Dermis blood vessel endothelial cell (primary cell): ENCODE measurements around the gene INF2. TPM values are rescaled to one million over a fixed set of nuclear protein-coding genes. Genes with fewer than 3 reads are reported as not detected.
A peak's percentile ranks its signal among the peaks of the same experiment; 100 is the strongest.
"Not testable (repeated sequence)": the region's sequence is repeated elsewhere in the genome, so short reads cannot be mapped to it uniquely, and the experiment has no call there.

Source experiments
- DNase-seq: peaks from one replicate; pipeline ENCODE4 v3.0.0; 2010
- total RNA-seq: library from RNA; depleted of rRNA; stranded (reverse); fragments of >200 nt; gene quantifications from 2 replicates; pipeline ENCODE4 v1.2.3, GENCODE V29; 2014

INF2 gene
- total RNA-seq, 1 donor from 2014 or later = 53.6 TPM

- DNase-seq = peak; percentile 28
These were observed 35.1 kb downstream of the INF2 start for GRCh38 chr14:104724407-104724980.

- peak; percentile 44 for DNase-seq
These were observed 35.8 kb downstream of the INF2 start for GRCh38 chr14:104724981-104725771.

- no peak for DNase-seq
These were observed 36.5 kb downstream of the INF2 start for GRCh38 chr14:104725772-104726548.

DNA sequence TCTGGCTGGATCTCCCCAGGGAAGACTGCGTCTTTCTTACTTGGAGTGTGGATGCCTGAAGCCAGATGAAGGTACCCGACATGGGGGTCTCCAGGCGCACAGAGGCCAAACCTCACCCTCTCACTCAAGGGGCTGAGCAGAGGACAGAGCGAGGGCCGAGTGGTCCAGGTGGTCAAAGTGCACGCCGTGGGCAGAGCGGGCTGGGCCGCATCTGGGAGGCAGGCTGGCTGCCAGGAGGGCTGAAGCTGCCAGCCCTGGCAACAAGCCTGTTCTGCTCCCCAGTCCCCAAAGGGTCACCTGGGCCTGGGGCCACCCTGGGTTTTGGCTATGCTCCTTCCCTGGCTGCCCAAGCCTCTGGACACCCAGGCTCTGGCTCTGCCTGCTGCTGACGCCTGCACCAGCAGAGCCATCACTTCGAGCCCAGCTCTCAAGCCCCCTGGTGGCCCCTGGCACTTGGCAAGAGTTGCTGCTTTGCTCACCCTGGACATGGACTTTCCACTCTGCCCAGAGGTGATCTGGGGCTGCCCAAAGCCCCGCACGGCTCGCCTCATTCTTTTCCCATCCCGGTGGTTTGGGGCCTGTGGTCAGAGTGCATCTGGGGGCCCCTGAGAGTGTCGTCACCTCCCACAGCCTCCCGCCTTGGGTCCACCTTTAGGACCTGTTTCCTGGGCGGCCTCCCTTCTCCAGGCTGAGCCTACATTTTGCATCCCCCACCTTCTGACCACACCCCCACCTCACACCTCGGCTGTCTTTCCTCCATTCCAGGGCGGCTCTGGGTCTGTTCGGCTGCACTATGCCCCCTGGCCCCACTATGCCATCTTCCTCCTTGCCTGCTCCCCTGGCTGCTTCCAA, 37.4 kb downstream of the INF2 start:
- DNase-seq = peak; percentile 26

DNA sequence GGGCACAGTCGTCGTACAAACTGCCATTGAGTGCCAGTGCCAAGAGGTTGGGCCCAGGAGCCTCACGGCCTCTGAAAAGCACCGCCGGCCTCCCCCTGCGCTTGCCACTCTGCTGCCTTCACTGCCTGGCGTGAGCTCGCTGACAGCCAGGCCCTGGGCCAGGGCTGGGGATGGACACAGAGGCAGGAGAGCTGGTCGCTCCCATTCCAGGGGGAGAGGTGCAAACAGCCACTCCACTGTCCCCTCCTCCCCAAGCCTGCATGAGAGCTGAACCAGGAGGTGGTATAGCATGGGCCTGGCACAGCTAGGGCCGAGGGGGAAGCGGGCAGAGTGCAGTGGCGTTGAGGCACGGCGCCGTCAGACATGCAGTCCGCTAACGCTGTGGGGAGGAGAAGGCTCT, 39.2 kb downstream of the INF2 start:
- no peak for DNase-seq

GRCh38 chr14:104729176-104729834, 39.9 kb downstream of the INF2 start:
- not testable (repeated sequence) for DNase-seq

DNA sequence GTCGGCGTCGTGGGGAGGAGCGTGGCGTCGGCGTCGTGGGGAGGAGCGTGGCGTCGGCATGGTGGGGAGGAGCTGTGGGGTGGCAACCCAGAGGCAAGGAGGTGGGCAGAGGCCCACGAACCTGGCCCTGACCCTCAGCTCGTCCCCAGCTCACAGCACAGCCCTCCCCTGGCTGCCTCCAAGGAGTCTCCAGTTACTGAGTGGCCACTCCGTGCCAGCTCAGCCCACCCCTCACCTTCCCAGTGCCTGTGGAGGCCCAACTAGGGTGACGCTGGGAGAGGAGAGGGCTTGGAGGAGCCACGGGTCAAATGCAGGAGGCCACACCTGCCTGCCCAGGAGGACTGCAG, 40.4 kb downstream of the INF2 start:
- DNase-seq = no peak

- DNase-seq = no peak
These were observed 41.1 kb downstream of the INF2 start for GRCh38 chr14:104730487-104730886.

DNA sequence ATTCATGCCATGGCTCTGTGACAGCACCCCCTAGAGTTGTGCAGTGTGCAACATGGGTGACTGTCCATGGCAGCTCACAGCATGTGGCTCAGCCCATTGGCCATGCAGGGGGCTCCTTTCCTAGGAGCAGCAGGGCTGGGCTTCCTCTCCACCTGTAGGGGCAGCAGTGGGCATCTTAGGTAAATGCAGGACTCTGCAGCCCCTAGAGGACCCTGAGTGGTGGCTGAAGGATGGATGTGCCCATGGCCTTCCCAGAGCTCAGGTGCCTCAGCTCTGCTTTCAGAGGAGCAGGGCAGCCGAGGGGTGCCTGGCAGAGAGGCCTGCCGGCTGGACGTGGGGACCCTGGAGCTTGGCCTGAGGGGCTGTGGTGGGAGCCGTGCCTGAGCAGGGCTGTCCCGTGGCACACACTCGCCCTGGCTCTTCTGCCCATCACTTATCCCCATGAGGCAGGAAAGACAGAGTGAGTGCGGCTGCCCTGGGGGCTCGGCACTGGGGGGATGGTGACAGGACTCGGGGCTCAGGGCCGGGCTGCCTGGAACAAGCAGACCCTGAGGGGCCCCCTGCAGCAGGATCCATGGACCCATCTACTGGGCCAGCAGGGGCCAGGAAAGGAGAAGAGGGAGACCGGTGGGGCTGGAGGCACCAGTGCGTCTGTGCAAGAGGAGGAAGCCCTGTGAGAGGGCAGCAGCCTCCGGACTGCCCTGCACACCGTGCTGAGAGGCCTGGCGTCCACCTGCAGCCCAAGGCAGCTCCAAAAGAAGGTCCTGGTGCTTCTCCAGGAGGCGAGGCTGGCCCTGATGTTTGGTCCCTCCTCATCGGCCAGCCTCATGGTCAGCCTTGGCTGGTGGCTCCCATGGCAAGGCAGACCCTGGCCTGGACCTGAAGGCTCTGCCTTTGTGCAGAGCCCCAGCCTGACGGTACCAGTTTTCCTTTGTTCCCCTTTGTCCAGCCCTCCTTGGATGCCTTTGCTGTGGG, 42.2 kb downstream of the INF2 start:
- peak; percentile 39 for DNase-seq

DNA sequence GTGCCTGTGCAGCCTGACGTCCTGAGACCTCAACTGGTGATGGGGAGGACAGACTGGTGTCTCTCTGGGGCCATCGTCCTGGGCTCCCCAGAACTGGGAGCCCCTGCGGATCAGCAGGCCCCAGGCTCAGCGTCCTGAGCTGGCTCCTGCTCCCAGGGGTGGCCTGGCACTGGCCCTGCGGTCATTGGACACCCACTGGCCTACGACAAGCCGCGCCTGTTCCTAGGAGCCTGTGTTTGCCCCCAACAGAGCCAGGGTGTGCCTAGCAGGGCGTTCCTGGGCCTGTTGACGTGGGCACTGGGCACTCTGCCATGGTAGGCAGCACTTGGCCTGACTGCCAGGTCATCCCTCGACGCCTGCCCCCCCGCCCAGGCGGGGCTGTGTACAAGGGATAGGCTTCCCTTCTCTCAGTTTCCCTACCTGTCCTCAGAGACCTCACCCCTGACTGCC, 43.0 kb downstream of the INF2 start:
- DNase-seq = peak; percentile 34

- no peak for DNase-seq
These were observed 43.7 kb downstream of the INF2 start for GRCh38 chr14:104732931-104733681.

GRCh38 chr14:104734051-104734587, 44.7 kb downstream of the INF2 start:
- no peak for DNase-seq

GRCh38 chr14:104734601-104734990, 45.2 kb downstream of the INF2 start:
- no peak for DNase-seq

GRCh38 chr14:104734991-104735779, 45.8 kb downstream of the INF2 start:
- DNase-seq = no peak

DNA sequence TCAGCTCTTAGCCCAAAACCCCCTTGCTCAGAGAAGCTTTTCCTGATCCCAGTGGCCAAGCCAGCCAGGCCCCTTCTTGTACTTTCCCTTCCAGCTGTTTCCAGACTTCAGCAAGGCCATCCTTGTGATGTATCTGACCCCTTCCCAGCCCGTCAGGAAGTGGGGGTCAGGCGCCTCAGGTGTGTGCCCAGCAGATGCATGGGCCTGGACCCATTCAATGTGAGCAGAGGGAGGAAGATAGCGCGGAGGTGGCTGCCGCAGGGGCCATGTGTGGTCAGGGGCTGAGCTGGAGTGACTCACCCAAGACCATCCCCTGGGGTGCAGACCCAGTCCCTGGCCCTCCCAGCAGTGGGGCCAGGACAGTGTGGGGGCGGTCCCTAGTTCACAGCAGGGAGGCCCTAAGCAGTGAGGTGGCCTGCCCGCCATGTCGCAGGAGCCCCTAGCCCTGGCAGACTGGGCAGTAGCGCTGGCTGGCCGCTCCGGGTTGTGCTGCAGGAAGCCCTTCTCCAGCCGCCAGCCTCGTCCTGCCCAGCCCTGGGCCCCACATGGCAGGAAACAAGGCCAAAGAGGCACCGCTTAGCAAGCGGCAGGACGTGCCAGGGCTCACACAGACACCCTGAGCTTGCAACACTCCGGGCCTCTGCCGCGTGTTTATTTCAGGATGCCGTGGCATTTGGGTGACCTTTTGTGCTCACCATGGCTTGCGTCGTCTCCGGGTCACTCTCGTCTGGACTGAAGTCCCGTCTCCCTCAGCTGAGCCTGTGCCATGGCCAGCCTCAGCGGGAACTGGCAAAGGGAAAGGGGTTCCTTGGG, 46.6 kb downstream of the INF2 start:
- peak; percentile 87 for DNase-seq

- DNase-seq = no peak
These were observed 49.1 kb downstream of the INF2 start for GRCh38 chr14:104738375-104739019.

DNA sequence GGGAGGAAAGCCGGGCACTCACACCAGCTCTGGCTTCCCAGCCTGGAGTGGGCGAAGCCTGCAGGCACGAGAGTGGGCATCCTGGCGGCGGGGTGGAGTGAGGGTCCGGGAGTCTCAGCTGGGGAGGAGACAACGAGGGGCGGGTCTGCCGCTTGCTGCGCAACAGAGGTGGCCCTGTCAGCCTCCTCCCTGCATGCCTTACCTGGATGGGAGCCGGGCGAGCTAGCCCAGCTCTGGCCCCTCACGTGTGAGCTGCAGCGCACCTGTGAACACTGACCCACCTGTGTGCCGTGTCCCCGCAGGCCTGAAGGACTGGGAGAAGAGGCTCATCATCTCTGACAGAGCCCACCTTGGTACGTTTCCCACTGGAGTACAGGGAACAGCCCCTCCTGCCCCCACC, 49.6 kb downstream of the INF2 start:
- DNase-seq = no peak
